CD8-positive, alpha-beta memory T cell (primary cell): Measurements from ENCODE around the gene ZDHHC14. TPM values are rescaled to one million over a fixed set of nuclear protein-coding genes. Genes with fewer than 3 reads are reported as not detected.

ENCODE experiments used
- CTCF ChIA-PET: fragments of 350-600 bp; sonication (Branson Sonifier 250); formaldehyde crosslinking; loops from one replicate; lab custom pipeline; 2021; ENCODE audit warnings: antibody characterized with exemption; lab: Charles Lee
- POLR2A ChIA-PET: fragments of 350-600 bp; sonication (Branson Sonifier 250); formaldehyde crosslinking; loops from one replicate; lab custom pipeline; 2021; ENCODE audit warnings: antibody characterized with exemption; lab: Charles Lee
- DNase-seq, 5 donors: peaks; one replicate each; pipeline versions ENCODE4 v3.0.0 to v3.0.0-alpha.2; 2020 to 2022; ENCODE audit warnings: mixed read lengths in 1 of 5
- H3K27ac ChIP-seq: one replicate; pipeline ENCODE4 v1.7.0; 2013; ENCODE audit warnings: low read depth, mild to moderate bottlenecking, low read length, moderate library complexity
- H3K27me3 ChIP-seq: 2 replicates; pipeline ENCODE4 v1.7.0; 2013; ENCODE audit warnings: low read length, mild to moderate bottlenecking; ENCODE audit not compliant: insufficient read depth, poor library complexity, severe bottlenecking
- H3K36me3 ChIP-seq: 2 replicates; pipeline ENCODE4 v1.7.0; 2013; ENCODE audit warnings: mild to moderate bottlenecking, low read length, moderate library complexity; ENCODE audit not compliant: insufficient read depth
- H3K4me1 ChIP-seq: 2 replicates; pipeline ENCODE4 v1.7.0; 2013; ENCODE audit warnings: mild to moderate bottlenecking, low read length, moderate library complexity; ENCODE audit not compliant: insufficient read depth
- H3K4me3 ChIP-seq: 2 replicates; pipeline ENCODE4 v1.7.0; 2013; ENCODE audit warnings: mild to moderate bottlenecking, low read length
- H3K9me3 ChIP-seq: 2 replicates; pipeline ENCODE4 v1.7.0; 2013; ENCODE audit warnings: mild to moderate bottlenecking, low read length
- H3K27ac Mint-ChIP-seq, 8 donors: one replicate each; pipeline ENCODE4 v1.8.0; 2020 to 2021; ENCODE audit warnings: mixed read lengths in 8 of 8, mild to moderate bottlenecking in 6 of 8, inconsistent platforms in 3 of 8, moderate library complexity in 3 of 8
- H3K27me3 Mint-ChIP-seq, 2 donors: one replicate each; pipeline ENCODE4 v1.8.0; 2020 to 2021; ENCODE audit warnings: mixed read lengths in 2 of 2, mild to moderate bottlenecking in 1 of 2, moderate library complexity in 1 of 2
- H3K36me3 Mint-ChIP-seq, 3 donors: one replicate each; pipeline ENCODE4 v1.8.0; 2020 to 2021; ENCODE audit warnings: mixed read lengths in 3 of 3, inconsistent platforms in 1 of 3, mild to moderate bottlenecking in 1 of 3
- H3K4me1 Mint-ChIP-seq, 3 donors: one replicate each; pipeline ENCODE4 v1.8.0; 2020 to 2021; ENCODE audit warnings: mixed read lengths in 3 of 3, inconsistent platforms in 1 of 3, mild to moderate bottlenecking in 1 of 3
- H3K4me3 Mint-ChIP-seq, 7 donors: one replicate each; pipeline ENCODE4 v1.8.0; 2020 to 2021; ENCODE audit warnings: mixed read lengths in 7 of 7, mild to moderate bottlenecking in 6 of 7, moderate library complexity in 4 of 7, inconsistent platforms in 2 of 7
- H3K9me3 Mint-ChIP-seq, 5 donors: one replicate each; pipeline ENCODE4 v1.8.0; 2020 to 2022; ENCODE audit warnings: mixed read lengths in 5 of 5, mild to moderate bottlenecking in 3 of 5, moderate library complexity in 2 of 5, inconsistent platforms in 1 of 5
- polyA plus RNA-seq: library from polyadenylated mRNA; unstranded; fragments of 300-500 nt; fragmentation: Illumina TruSeq; gene quantifications from one replicate; pipeline ENCODE4 v1.2.3, GENCODE V29; 2021
- total RNA-seq, 2 experiments: library from RNA; stranded (reverse); gene quantifications; one replicate each; pipeline ENCODE4 v1.2.3, GENCODE V29; 2021

Gene ZDHHC14
- total and polyA plus RNA-seq, 3 experiments from 2014 or later: 4.2 to 8.1 (median 6.3) TPM

DNA sequence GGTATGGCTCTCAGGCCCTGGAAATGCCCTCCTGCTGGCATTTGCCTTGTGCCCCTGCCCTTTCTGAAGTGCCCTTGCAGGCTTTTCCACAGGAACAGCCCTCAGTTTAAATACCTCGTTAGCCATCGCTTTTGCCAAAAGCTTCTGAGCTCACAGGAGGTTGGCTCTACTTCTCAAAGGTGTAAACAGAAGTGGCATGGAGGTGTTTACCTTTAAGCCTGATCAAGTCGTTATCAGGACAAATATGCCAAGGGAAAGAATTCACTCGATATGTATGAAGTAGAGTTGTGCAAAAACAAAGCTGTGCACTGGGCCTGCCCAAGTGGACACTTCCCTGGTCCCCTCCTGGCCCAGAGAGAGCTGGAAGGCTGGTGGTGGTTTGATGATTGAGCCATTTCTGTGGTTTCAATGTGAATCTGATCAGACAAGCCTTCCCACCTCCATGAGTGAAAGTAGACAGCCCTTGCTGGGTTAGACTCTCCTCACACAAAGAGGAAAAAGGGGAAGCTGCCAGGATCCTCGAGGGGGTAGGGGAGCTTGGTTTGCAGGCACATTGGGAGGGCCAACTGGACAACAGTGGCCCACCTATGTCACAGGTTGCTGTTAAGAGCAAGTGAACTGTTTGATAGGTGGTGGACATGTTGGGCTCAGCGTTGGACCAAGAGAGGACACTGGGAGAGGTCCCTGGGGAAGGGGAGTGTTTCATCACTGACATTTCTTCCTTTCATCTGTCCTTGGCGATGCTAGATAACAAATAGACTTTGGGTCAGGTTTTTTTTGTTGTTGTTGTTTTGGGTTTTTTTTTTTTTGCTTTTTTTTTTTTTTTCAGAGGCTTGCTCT is 98.7 kb downstream of the ZDHHC14 start:
- CTCF ChIA-PET: no interaction called here
- POLR2A ChIA-PET: no interaction called here

DNA sequence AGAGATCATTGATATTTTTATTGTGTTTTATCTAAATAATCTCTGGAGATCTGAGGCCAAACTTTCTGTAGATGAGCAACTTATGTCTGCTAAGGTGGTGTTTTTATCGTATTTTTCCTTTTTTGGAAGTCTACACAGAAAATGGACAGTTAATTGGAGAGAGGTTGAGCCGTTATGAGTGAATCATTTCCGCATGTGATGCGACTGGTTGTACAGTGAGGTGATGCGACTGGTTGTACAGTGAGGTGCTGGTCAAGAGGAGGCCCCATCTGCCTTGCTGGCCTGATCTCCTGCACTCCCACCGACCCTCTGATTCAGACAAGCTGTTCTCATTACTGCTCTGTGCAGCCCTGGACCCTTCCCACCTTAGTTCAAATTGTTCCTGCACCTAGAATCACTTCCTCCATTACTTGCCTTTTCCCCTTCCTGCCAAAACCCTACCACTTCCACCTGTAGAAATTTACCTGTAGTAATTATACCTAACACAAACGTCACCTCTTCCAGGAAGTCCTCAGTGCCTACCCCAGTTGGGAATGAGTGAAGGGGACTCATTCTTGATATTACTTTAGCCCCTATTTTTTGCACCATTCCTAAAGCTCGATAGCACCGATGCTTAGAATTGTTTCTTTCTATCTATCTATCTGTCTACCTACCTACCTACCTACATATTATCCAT is 100.3 kb downstream of the ZDHHC14 start:
- Mint-ChIP-seq H3K4me1 (peaks cover 4 to 8% (median 7%) of the 10 kb centered on the region in 3 donors), H3K4me3 (no peak overlapping the region), H3K27me3 (peaks cover 0 to 4% of the 10 kb centered on the region in 2 donors), H3K9me3 (no peaks in the 10 kb centered on the region), H3K36me3 (peaks cover 0 to 6% (median 2%) of the 10 kb centered on the region in 3 donors), H3K27ac (peak overlapping the region in 3 of 8 donors; percentile 30 to 55 (median 30))
- ChIA-PET POLR2A (no interaction called here), CTCF (no interaction called here)
- no peaks in the 10 kb centered on the region for H3K36me3 ChIP-seq
- H3K9me3 ChIP-seq: no peaks in the 10 kb centered on the region
- DNase-seq: no peak
- no peak overlapping the region for H3K4me3 ChIP-seq
- H3K27ac ChIP-seq: no peak overlapping the region
- H3K4me1 ChIP-seq: peaks cover 4% of the 10 kb centered on the region
- no peaks in the 10 kb centered on the region for H3K27me3 ChIP-seq

More for the DNA sequence above, 98.7 kb downstream of the ZDHHC14 start:
- Histone ChIP-seq H3K27me3 (no peaks in the 10 kb centered on the region), H3K4me1 (no peaks in the 10 kb centered on the region), H3K4me3 (no peak overlapping the region), H3K36me3 (no peaks in the 10 kb centered on the region), H3K9me3 (no peaks in the 10 kb centered on the region), H3K27ac (no peak overlapping the region)
- Mint-ChIP-seq H3K27me3 (peaks cover 0 to 11% of the 10 kb centered on the region in 2 donors), H3K4me1 (peaks cover 4 to 8% (median 4%) of the 10 kb centered on the region in 3 donors), H3K9me3 (no peaks in the 10 kb centered on the region), H3K27ac (peak overlapping the region in 1 of 8 donors; percentile 17), H3K36me3 (peaks cover 0 to 6% (median 2%) of the 10 kb centered on the region in 3 donors), H3K4me3 (no peak overlapping the region)
- no peak for DNase-seq

DNA sequence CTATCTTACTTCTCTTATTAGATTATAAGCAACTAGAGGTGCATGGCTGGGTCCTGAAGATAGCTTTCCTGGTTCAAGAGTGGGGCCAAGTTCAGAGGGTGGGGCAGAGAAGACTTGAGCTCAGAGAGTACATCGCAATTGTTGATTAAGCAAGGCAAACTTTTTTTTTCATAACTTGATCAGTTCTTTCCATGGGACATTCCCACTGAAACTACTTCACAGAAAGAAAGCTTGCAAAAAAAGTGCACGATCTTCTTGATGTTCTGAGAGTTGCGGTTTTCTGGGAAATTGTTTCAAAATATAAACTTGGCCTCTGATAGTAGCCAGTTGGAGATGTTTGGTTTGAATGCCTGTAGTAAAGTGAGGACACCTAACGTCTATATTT is 100.9 kb downstream of the ZDHHC14 start:
- Histone ChIP-seq H3K4me3 (no peak overlapping the region), H3K27ac (no peak overlapping the region), H3K27me3 (no peaks in the 10 kb centered on the region), H3K4me1 (peaks cover 9% of the 10 kb centered on the region), H3K9me3 (no peaks in the 10 kb centered on the region), H3K36me3 (no peaks in the 10 kb centered on the region)
- Mint-ChIP-seq H3K27me3 (no peaks in the 10 kb centered on the region), H3K36me3 (peaks cover 0 to 6% (median 2%) of the 10 kb centered on the region in 3 donors), H3K9me3 (no peaks in the 10 kb centered on the region), H3K27ac (peak overlapping the region in 2 of 8 donors; percentile 30 to 55), H3K4me1 (peaks cover 9 to 13% (median 11%) of the 10 kb centered on the region in 3 donors), H3K4me3 (no peak overlapping the region)
- no peak for DNase-seq
- ChIA-PET CTCF (no interaction called here), POLR2A (no interaction called here)

DNA sequence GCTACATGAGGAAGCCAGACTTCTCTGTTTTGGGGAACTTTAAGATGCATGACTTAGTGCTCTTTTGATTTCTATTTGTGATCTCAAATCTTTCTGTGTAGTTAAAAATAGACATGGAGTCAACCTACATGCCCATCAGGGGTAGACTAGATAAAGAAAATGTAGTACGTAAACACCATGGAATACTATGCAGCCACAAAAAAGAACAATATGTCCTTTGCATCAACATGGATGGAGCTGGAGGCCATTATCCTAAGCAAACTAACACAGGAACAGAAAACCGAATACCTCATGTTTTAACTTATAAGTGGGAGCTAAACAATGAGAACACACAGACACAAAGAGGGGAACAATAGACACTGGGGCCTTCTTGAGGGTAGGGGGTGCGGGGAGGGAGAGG is 102.8 kb downstream of the ZDHHC14 start:
- no peaks in the 10 kb centered on the region for H3K36me3 ChIP-seq
- DNase-seq: no peak
- no peaks in the 10 kb centered on the region for H3K27me3 ChIP-seq
- H3K4me1 ChIP-seq: peaks cover 16% of the 10 kb centered on the region
- Mint-ChIP-seq H3K36me3 (peaks cover 0 to 6% (median 2%) of the 10 kb centered on the region in 3 donors), H3K4me1 (peaks cover 19 to 24% (median 20%) of the 10 kb centered on the region in 3 donors), H3K9me3 (no peaks in the 10 kb centered on the region), H3K4me3 (no peak overlapping the region), H3K27me3 (no peaks in the 10 kb centered on the region), H3K27ac (no peak overlapping the region)
- H3K4me3 ChIP-seq: no peak overlapping the region
- CTCF ChIA-PET: no interaction called here
- POLR2A ChIA-PET: no interaction called here
- H3K9me3 ChIP-seq: no peaks in the 10 kb centered on the region
- H3K27ac ChIP-seq: no peak overlapping the region

DNA sequence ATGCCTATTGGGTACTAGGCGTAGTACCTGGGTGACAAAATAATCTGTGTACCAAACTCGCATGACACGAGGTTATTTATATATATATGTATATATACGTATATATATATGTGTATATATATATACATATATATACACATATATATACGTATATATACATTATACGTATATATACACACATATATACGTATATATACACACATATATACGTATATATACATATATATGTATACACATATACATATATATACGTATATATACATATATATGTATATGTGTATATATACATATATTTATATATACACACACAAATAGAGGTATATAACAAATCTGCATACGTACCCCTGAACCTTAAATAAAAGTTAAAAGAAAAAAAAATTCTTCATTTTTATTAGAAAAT is 103.2 kb downstream of the ZDHHC14 start:
- no peak overlapping the region for H3K4me3 Mint-ChIP-seq
- H3K27ac Mint-ChIP-seq: no peak overlapping the region
- no peaks in the 10 kb centered on the region for H3K27me3 Mint-ChIP-seq
- no peak for DNase-seq
- H3K4me1 Mint-ChIP-seq: peaks cover 23 to 24% (median 24%) of the 10 kb centered on the region in 3 donors
- ChIA-PET CTCF (no interaction called here), POLR2A (no interaction called here)
- H3K9me3 Mint-ChIP-seq: no peaks in the 10 kb centered on the region
- H3K4me1 ChIP-seq: peaks cover 16% of the 10 kb centered on the region
- H3K27ac ChIP-seq: no peak overlapping the region
- peaks cover 0 to 6% (median 2%) of the 10 kb centered on the region in 3 donors for H3K36me3 Mint-ChIP-seq
- H3K36me3 ChIP-seq: no peaks in the 10 kb centered on the region
- H3K4me3 ChIP-seq: no peak overlapping the region
- no peaks in the 10 kb centered on the region for H3K27me3 ChIP-seq
- H3K9me3 ChIP-seq: no peaks in the 10 kb centered on the region

DNA sequence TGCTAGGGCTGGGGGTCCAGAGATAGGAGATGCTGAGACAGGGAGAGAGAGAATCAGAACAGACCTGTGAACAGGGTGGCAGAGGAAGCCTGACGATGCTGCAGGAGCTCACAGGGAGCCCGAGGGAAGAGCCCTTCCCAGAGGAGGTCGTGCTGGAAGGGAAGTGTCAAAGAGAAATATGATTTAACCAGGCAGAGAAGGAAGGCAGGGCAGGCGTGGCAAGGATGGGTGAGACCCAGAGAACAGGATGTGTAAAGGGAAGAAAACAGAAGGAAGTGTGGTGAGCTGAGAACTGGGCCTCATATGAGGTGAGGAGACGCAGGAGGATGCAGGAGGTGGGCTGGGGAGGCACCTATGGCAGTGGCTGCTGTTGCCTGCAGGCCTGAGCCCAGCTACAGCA is 105.6 kb downstream of the ZDHHC14 start:
- ChIA-PET POLR2A (no interaction called here), CTCF (no interaction called here)
- H3K4me3 ChIP-seq: no peak overlapping the region
- H3K9me3 ChIP-seq: no peaks in the 10 kb centered on the region
- H3K27ac ChIP-seq: no peak overlapping the region
- Mint-ChIP-seq H3K9me3 (no peaks in the 10 kb centered on the region), H3K4me1 (peaks cover 30 to 32% (median 31%) of the 10 kb centered on the region in 3 donors), H3K27me3 (peaks cover 1 to 6% of the 10 kb centered on the region in 2 donors), H3K36me3 (peaks cover 0 to 6% (median 2%) of the 10 kb centered on the region in 3 donors), H3K27ac (peak overlapping the region; percentile 14 to 96 (median 80)), H3K4me3 (peak overlapping the region; percentile 2 to 72 (median 43))
- H3K36me3 ChIP-seq: no peaks in the 10 kb centered on the region
- peak in 2 of 5 donors; percentile 5 to 28 for DNase-seq
- no peaks in the 10 kb centered on the region for H3K27me3 ChIP-seq
- H3K4me1 ChIP-seq: peaks cover 16% of the 10 kb centered on the region

DNA sequence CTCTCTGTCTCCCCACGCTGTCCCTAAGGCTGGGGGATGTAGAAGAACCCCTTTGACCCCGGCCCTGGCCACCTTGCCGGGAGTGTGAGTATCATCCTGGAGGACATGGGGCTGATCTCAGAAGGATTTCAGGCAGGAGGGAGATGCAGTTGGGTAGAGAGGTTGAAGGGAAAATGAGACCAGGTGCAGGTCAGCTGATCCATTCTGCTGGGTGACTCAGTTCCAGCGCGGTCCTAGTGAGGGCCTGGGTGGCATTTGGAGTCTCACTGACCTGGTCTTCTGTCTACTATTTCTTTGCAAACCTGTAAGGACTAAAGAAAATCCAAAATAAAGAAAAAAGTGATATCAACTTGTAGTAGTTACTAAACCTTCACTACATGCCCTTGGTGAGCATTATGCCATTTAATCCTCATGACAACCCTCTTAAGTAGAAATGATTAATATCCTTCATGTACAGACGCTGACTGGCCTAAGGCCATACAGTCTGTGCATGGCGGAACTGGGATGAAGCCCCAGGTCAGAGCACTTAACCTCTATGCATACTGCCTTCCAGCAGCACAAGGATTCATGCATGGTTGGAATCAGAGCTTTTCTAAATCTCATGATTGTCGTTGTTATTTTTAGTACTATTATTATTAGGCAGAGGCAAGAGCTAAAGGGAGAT is 106.3 kb downstream of the ZDHHC14 start:
- H3K4me1 ChIP-seq: peaks cover 16% of the 10 kb centered on the region
- H3K9me3 ChIP-seq: no peaks in the 10 kb centered on the region
- DNase-seq: no peak
- no peaks in the 10 kb centered on the region for H3K27me3 ChIP-seq
- H3K36me3 ChIP-seq: no peaks in the 10 kb centered on the region
- H3K27ac ChIP-seq: no peak overlapping the region
- ChIA-PET POLR2A (no interaction called here), CTCF (no interaction called here)
- H3K36me3 Mint-ChIP-seq: peaks cover 0 to 3% (median 2%) of the 10 kb centered on the region in 3 donors
- peaks cover 1 to 6% of the 10 kb centered on the region in 2 donors for H3K27me3 Mint-ChIP-seq
- peaks cover 30 to 32% (median 31%) of the 10 kb centered on the region in 3 donors for H3K4me1 Mint-ChIP-seq
- H3K9me3 Mint-ChIP-seq: no peaks in the 10 kb centered on the region
- H3K4me3 Mint-ChIP-seq: peak overlapping the region in 2 of 7 donors; percentile 36 to 62
- H3K4me3 ChIP-seq: no peak overlapping the region
- peak overlapping the region in 7 of 8 donors; percentile 14 to 89 (median 80) for H3K27ac Mint-ChIP-seq
